CD14-positive monocyte (primary cell): ENCODE data around the gene NAP1L4. TPM values are rescaled to one million over a fixed set of nuclear protein-coding genes. Genes with fewer than 3 reads are reported as not detected.

Experiments used
- DNase-seq, 3 donors: peaks; one replicate each; pipeline ENCODE4 v3.0.0-alpha.2; 2011 to 2022
- H2AFZ ChIP-seq: 2 replicates; pipeline ENCODE4 v1.6.0; 2012; ENCODE audit warnings: mild to moderate bottlenecking, low read depth, low read length, inconsistent platforms; ENCODE audit not compliant: insufficient read depth, poor library complexity, severe bottlenecking
- H3K27ac ChIP-seq, 2 donors: 1 replicate in 1 of 2; 2 replicates in 1 of 2; pipeline ENCODE4 v1.5.1; 2012 to 2013; ENCODE audit warnings: low read length in 2 of 2, control low read depth in 1 of 2, inconsistent platforms in 1 of 2, low read depth in 1 of 2, mild to moderate bottlenecking in 1 of 2
- H3K27me3 ChIP-seq, 2 donors: one replicate each; pipeline versions ENCODE4 v1.6.0 to v1.6.1; 2011 to 2013; ENCODE audit warnings: low read length in 2 of 2; ENCODE audit not compliant: control insufficient read depth in 2 of 2, insufficient read depth in 2 of 2
- H3K36me3 ChIP-seq, 2 donors: replicated peaks in 1 of 2; 1 replicate in 1 of 2; 2 replicates in 1 of 2; pipeline versions ENCODE4 v1.5.1 to v1.6.1; 2012 to 2013; ENCODE audit warnings: low read length in 2 of 2, control low read depth in 1 of 2, inconsistent platforms in 1 of 2, mild to moderate bottlenecking in 1 of 2; ENCODE audit not compliant: insufficient read depth in 2 of 2, control insufficient read depth in 1 of 2
- H3K4me1 ChIP-seq, 2 donors: 1 replicate in 1 of 2; 2 replicates in 1 of 2; pipeline versions ENCODE4 v1.5.1 to v1.6.1; 2012 to 2013; ENCODE audit warnings: low read length in 2 of 2, control low read depth in 1 of 2, inconsistent platforms in 1 of 2, mild to moderate bottlenecking in 1 of 2, moderate library complexity in 1 of 2; ENCODE audit not compliant: insufficient read depth in 2 of 2, control insufficient read depth in 1 of 2
- H3K4me2 ChIP-seq: replicated peaks from 2 replicates; pipeline ENCODE3; 2012; ENCODE audit warnings: low read length, moderate library complexity, mild to moderate bottlenecking; ENCODE audit not compliant: poor library complexity, severe bottlenecking; ENCODE audit errors: extremely low read depth
- H3K4me3 ChIP-seq, 3 experiments: fragments of 200-600 bp in 1 of 3; sonication (generic) in 1 of 3; replicated peaks in 1 of 3; 1 replicate in 2 of 3; 2 replicates in 1 of 3; pipeline ENCODE4 v1.5.1; 2011 to 2013; ENCODE audit warnings: low read length in 3 of 3, mild to moderate bottlenecking in 3 of 3, control low read depth in 2 of 3, low read depth in 2 of 3, inconsistent platforms in 1 of 3, moderate library complexity in 1 of 3
- H3K79me2 ChIP-seq: 2 replicates; pipeline ENCODE4 v1.6.0; 2012; ENCODE audit warnings: mild to moderate bottlenecking, control low read depth, inconsistent platforms, low read length, moderate library complexity; ENCODE audit not compliant: insufficient read depth
- H3K9ac ChIP-seq: 2 replicates; pipeline ENCODE4 v1.6.0; 2017; ENCODE audit warnings: low read length, mild to moderate bottlenecking; ENCODE audit not compliant: insufficient read depth, poor library complexity, severe bottlenecking
- H3K9me3 ChIP-seq, 2 donors: replicated peaks in 1 of 2; 1 replicate in 1 of 2; 2 replicates in 1 of 2; pipeline versions ENCODE4 v1.5.1 to v1.6.1; 2012 to 2013; ENCODE audit warnings: low read length in 2 of 2, control low read depth in 1 of 2; ENCODE audit not compliant: control insufficient read depth in 1 of 2, insufficient read depth in 1 of 2
- H4K20me1 ChIP-seq: 2 replicates; pipeline ENCODE4 v1.6.0; 2012; ENCODE audit warnings: mild to moderate bottlenecking, low read length, control low read depth, moderate library complexity; ENCODE audit not compliant: insufficient read depth
- H3K27ac Mint-ChIP-seq, 7 donors: one replicate each; pipeline ENCODE4 v1.8.0; 2020; ENCODE audit warnings: mild to moderate bottlenecking in 7 of 7, mixed read lengths in 7 of 7, moderate library complexity in 6 of 7, inconsistent platforms in 2 of 7
- H3K27me3 Mint-ChIP-seq, 3 donors: one replicate each; pipeline ENCODE4 v1.8.0; 2021 to 2022; ENCODE audit warnings: low read depth in 3 of 3, mild to moderate bottlenecking in 3 of 3, mixed read lengths in 3 of 3, moderate library complexity in 3 of 3, inconsistent platforms in 1 of 3
- H3K36me3 Mint-ChIP-seq, 2 donors: one replicate each; pipeline ENCODE4 v1.8.0; 2020; ENCODE audit warnings: mixed read lengths in 2 of 2, inconsistent platforms in 1 of 2, mild to moderate bottlenecking in 1 of 2
- H3K4me1 Mint-ChIP-seq: one replicate; pipeline ENCODE4 v1.8.0; 2020; ENCODE audit warnings: mild to moderate bottlenecking, mixed read lengths
- H3K4me3 Mint-ChIP-seq, 2 donors: one replicate each; pipeline ENCODE4 v1.8.0; 2020; ENCODE audit warnings: mild to moderate bottlenecking in 2 of 2, mixed read lengths in 2 of 2, moderate library complexity in 1 of 2
- H3K9me3 Mint-ChIP-seq, 7 donors: one replicate each; pipeline ENCODE4 v1.8.0; 2020 to 2022; ENCODE audit warnings: mixed read lengths in 7 of 7, mild to moderate bottlenecking in 6 of 7, moderate library complexity in 6 of 7, inconsistent platforms in 2 of 7
- WGBS: methylation state at CpG from one replicate; pipeline ENCODE4 v1.1.5; 2013; ENCODE audit warnings: missing lambda C conversion rate; ENCODE audit not compliant: insufficient coverage; 5-methylcytosine and 5-hydroxymethylcytosine counted together
- intact Hi-C, 2 donors: fragments of 100-400 bp; cut with micrococcal nuclease; formaldehyde crosslinking; loops; one replicate each; pipeline versions ENCODE4 v1.15.0 to v1.15.1; 2023
- polyA plus RNA-seq, 3 donors: library from polyadenylated mRNA; depleted of rRNA in 1 of 3; unstranded in 2 of 3; stranded (reverse) in 1 of 3; fragments of 300-500 nt in 2 of 3; fragments of >200 nt in 1 of 3; fragmentation: Illumina TruSeq in 2 of 3; gene quantifications; 1 replicate in 2 of 3; 2 replicates in 1 of 3; pipeline ENCODE4 v1.2.3, GENCODE V29; 2012 to 2021
- TF ChIP-seq, protein P1 (sequence below): fragments of 200-600 bp; IDR thresholded peaks from one replicate; pipeline ENCODE4 v1.8.0; 2022; ENCODE audit warnings: antibody characterized with exemption, mild to moderate bottlenecking

The NAP1L4 gene
- polyA plus RNA-seq, 3 donors = 42.1 to 44.9 (median 44.9) TPM

DNA sequence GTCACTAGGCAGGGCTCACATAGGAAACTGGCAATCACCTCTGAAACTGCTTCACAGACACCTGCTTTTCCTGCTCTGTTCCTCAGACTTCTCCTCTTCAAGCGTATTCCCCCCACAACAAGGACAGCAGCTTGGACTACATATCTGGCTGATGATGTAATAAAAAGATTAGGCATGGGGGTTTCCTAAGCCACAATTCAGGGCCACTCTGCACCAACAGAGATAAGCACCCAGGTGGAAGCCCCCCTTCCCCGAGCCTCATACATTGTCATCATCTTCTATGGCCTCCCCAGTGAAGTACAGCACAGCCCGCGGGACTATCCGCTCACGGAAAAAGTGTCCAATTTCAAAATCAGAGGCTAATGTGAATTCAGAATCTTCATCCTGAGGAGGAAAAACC lies 37.9 kb downstream of the NAP1L4 start:
- Mint-ChIP-seq H3K4me3 (no peak overlapping the region), H3K9me3 (no peaks in the 10 kb centered on the region), H3K27me3 (peaks cover 0 to 3% (median 0%) of the 10 kb centered on the region in 3 donors), H3K4me1 (peaks cover 29% of the 10 kb centered on the region), H3K27ac (peak overlapping the region in 2 of 7 donors; percentile 19 to 57), H3K36me3 (peaks cover 89 to 98% of the 10 kb centered on the region in 2 donors)
- peaks cover 29 to 37% of the 10 kb centered on the region in 2 donors for H3K4me1 ChIP-seq
- no peak overlapping the region for H3K4me2 ChIP-seq
- TF ChIP-seq, protein P1, sequence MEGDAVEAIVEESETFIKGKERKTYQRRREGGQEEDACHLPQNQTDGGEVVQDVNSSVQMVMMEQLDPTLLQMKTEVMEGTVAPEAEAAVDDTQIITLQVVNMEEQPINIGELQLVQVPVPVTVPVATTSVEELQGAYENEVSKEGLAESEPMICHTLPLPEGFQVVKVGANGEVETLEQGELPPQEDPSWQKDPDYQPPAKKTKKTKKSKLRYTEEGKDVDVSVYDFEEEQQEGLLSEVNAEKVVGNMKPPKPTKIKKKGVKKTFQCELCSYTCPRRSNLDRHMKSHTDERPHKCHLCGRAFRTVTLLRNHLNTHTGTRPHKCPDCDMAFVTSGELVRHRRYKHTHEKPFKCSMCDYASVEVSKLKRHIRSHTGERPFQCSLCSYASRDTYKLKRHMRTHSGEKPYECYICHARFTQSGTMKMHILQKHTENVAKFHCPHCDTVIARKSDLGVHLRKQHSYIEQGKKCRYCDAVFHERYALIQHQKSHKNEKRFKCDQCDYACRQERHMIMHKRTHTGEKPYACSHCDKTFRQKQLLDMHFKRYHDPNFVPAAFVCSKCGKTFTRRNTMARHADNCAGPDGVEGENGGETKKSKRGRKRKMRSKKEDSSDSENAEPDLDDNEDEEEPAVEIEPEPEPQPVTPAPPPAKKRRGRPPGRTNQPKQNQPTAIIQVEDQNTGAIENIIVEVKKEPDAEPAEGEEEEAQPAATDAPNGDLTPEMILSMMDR = no peak
- H3K9ac ChIP-seq = no peak overlapping the region
- H3K9me3 ChIP-seq = no peaks in the 10 kb centered on the region
- H3K27me3 ChIP-seq = no peaks in the 10 kb centered on the region
- H3K36me3 ChIP-seq = peaks cover 83 to 94% of the 10 kb centered on the region in 2 donors
- peaks cover 5% of the 10 kb centered on the region for H3K79me2 ChIP-seq
- intact Hi-C loops = no loop called here
- H4K20me1 ChIP-seq = peaks cover 9% of the 10 kb centered on the region
- DNase-seq = no peak
- no peak overlapping the region for H3K4me3 ChIP-seq
- peak overlapping the region in 1 of 2 donors; percentile 17 for H3K27ac ChIP-seq
- 89% methylated on average over 5 of the region's 6 CpGs for WGBS
- no peak overlapping the region for H2AFZ ChIP-seq

DNA sequence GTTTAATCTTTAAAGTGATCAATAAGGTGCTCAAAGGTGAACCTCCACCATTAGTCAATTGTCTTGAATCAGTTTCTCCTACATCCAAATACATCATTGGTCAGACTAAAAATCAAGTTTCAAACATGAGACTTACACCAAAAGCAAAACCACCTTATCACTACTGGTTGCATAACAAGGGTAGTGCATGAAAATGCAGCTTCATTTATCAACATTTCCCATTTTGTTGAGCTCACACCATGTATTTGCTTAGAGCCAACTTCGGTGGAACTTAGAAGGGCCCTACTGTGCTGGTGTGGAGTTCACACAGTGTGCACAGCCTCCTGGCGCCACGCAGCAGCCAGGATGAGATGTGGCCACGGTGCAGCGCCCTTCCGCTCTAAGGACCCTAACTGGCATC lies 39.8 kb downstream of the NAP1L4 start:
- H3K4me2 ChIP-seq = no peak overlapping the region
- Mint-ChIP-seq H3K36me3 (peaks cover 97 to 98% of the 10 kb centered on the region in 2 donors), H3K27ac (peak overlapping the region in 6 of 7 donors; percentile 37 to 82 (median 70)), H3K4me1 (peaks cover 14% of the 10 kb centered on the region), H3K27me3 (peaks cover 0 to 3% (median 0%) of the 10 kb centered on the region in 3 donors), H3K4me3 (no peak overlapping the region), H3K9me3 (no peaks in the 10 kb centered on the region)
- TF ChIP-seq, protein P1 = no peak
- H3K4me1 ChIP-seq = peaks cover 11 to 18% of the 10 kb centered on the region in 2 donors
- H3K9ac ChIP-seq = no peak overlapping the region
- 62% methylated on average over 6 of the region's 6 CpGs for WGBS
- H4K20me1 ChIP-seq = peaks cover 4% of the 10 kb centered on the region
- H3K27ac ChIP-seq = peak overlapping the region in 1 of 2 donors; percentile 45
- no peaks in the 10 kb centered on the region for H3K9me3 ChIP-seq
- no peak overlapping the region for H2AFZ ChIP-seq
- no peaks in the 10 kb centered on the region for H3K27me3 ChIP-seq
- H3K36me3 ChIP-seq = peaks cover 90 to 98% of the 10 kb centered on the region in 2 donors
- H3K4me3 ChIP-seq = no peak overlapping the region
- H3K79me2 ChIP-seq = peaks cover 5% of the 10 kb centered on the region
- intact Hi-C loops = no loop called here
- peak in 1 of 3 donors; percentile 39 for DNase-seq
